GM12878 (cell line): ENCODE data around the gene FXYD4. TPM values are rescaled to one million over a fixed set of nuclear protein-coding genes. Genes with fewer than 3 reads are reported as not detected.

ENCODE experiments used
- ATAC-seq: fragments of 200-7000 bp; cut with Tn5 transposase; 3 replicates; pipeline ENCODE4 v1.9.1; 2020; ENCODE audit warnings: mild to moderate bottlenecking, moderate library complexity
- BruUV-seq: library from RNA; stranded (reverse); fragments of 400-500 nt; replicated peaks from 2 replicates; lab custom pipeline; 2021; lab: Mats Ljungman, UMichigan
- CTCF ChIA-PET: fragments of 300-600 bp; sonication (Branson Sonifier 250); formaldehyde crosslinking; extraction: SDS; loops from one replicate; lab custom pipeline; 2021; ENCODE audit warnings: inconsistent platforms; lab: Yijun Ruan, JAX
- POLR2A ChIA-PET: fragments of 350-600 bp; formaldehyde crosslinking; extraction: SDS; loops from one replicate; lab custom pipeline; 2021; ENCODE audit warnings: inconsistent platforms; lab: Charles Lee
- RAD21 ChIA-PET: fragments of 300-600 bp; sonication (Branson Sonifier 250); formaldehyde crosslinking; loops from one replicate; lab custom pipeline; 2023; ENCODE audit warnings: antibody characterized with exemption; ENCODE audit not compliant: unreplicated experiment; lab: Charles Lee
- SMC1A ChIA-PET: fragments of 300-600 bp; sonication (Branson Sonifier 250); formaldehyde crosslinking; loops from one replicate; lab custom pipeline; 2023; ENCODE audit not compliant: unreplicated experiment, uncharacterized antibody; lab: Charles Lee
- DNase-seq: peaks from one replicate; pipeline ENCODE4 v3.0.0-alpha.2; 2011; ENCODE audit warnings: low read depth, low spot score
- FAIRE-seq: peaks from 3 replicates; lab custom pipeline; 2011; peaks lifted over from hg19 to GRCh38; lab: Jason Lieb, UNC
- H2AFZ ChIP-seq: 2 replicates; pipeline ENCODE4 v1.6.0; 2011; ENCODE audit warnings: low read depth, low read length, control low read depth; ENCODE audit not compliant: control insufficient read depth
- H3K27ac ChIP-seq: 2 replicates; pipeline ENCODE4 v1.5.1; 2011; ENCODE audit warnings: control low read depth; ENCODE audit not compliant: control insufficient read depth, insufficient read depth
- H3K27me3 ChIP-seq, 2 experiments: replicated peaks in 1 of 2; 2 replicates each; pipeline versions ENCODE4 v1.6.0 to v1.6.1; 2011; ENCODE audit warnings: low read length in 1 of 2; ENCODE audit not compliant: control insufficient read depth in 2 of 2, insufficient read depth in 2 of 2
- H3K36me3 ChIP-seq, 2 experiments: 2 replicates each; pipeline ENCODE4 v1.5.1; 2011; ENCODE audit warnings: low read length in 1 of 2; ENCODE audit not compliant: control insufficient read depth in 2 of 2, insufficient read depth in 2 of 2
- H3K4me1 ChIP-seq: 2 replicates; pipeline ENCODE4 v1.6.1; 2011; ENCODE audit warnings: mild to moderate bottlenecking, low read length, moderate library complexity, mixed read lengths; ENCODE audit not compliant: control insufficient read depth, insufficient read depth
- H3K4me2 ChIP-seq: 2 replicates; pipeline ENCODE4 v1.6.0; 2011; ENCODE audit warnings: control low read depth; ENCODE audit not compliant: control insufficient read depth, insufficient read depth
- H3K4me3 ChIP-seq: fragments of 200-600 bp; sonication (generic); 2 replicates; pipeline ENCODE4 v1.5.1; 2016
- H3K79me2 ChIP-seq: 2 replicates; pipeline ENCODE4 v1.6.0; 2011; ENCODE audit warnings: low read length; ENCODE audit not compliant: control insufficient read depth, insufficient read depth
- H3K9ac ChIP-seq: 2 replicates; pipeline ENCODE4 v1.8.0; 2011; ENCODE audit warnings: low read length, control low read depth, mixed read lengths; ENCODE audit not compliant: control insufficient read depth, insufficient read depth
- H3K9me3 ChIP-seq: replicated peaks from 3 replicates; pipeline ENCODE4 v1.5.1; 2011; ENCODE audit warnings: mild to moderate bottlenecking, low read length; ENCODE audit not compliant: control insufficient read depth, insufficient read depth
- H4K20me1 ChIP-seq: 2 replicates; pipeline ENCODE4 v1.6.0; 2011; ENCODE audit not compliant: control insufficient read depth, insufficient read depth
- CHD2 ChIP-seq: IDR thresholded peaks from 2 replicates; pipeline ENCODE4 v1.6.1; 2011; ENCODE audit warnings: low read depth, low read length, improper control_type of control experiment, borderline replicate concordance
- CREB1 ChIP-seq: IDR thresholded peaks from 2 replicates; pipeline ENCODE4 v1.6.1; 2012; ENCODE audit warnings: low read depth, mild to moderate bottlenecking, inconsistent platforms
- DPF2 ChIP-seq: fragments of 450-650 bp; IDR thresholded peaks from 2 replicates; pipeline ENCODE4 v1.6.1; 2017; ENCODE audit warnings: mild to moderate bottlenecking
- EP300 ChIP-seq, 2 experiments: fragments of 150-350 bp in 1 of 2; IDR thresholded peaks; 2 replicates each; pipeline ENCODE4 v1.6.1; 2011 to 2012; ENCODE audit warnings: low read depth in 2 of 2, low read length in 2 of 2, borderline replicate concordance in 1 of 2, improper control_type of control experiment in 1 of 2, inconsistent platforms in 1 of 2; ENCODE audit not compliant: control insufficient read depth in 1 of 2
- FOXM1 ChIP-seq: IDR thresholded peaks from 2 replicates; pipeline ENCODE4 v1.6.1; 2012; ENCODE audit warnings: low read depth, mild to moderate bottlenecking, inconsistent platforms, low read length, moderate library complexity
- GATAD2B ChIP-seq: fragments of 450-650 bp; conservative IDR thresholded peaks from 2 replicates; pipeline ENCODE4 v1.6.1; 2017; ENCODE audit warnings: low read depth, mild to moderate bottlenecking, moderate library complexity
- HCFC1 ChIP-seq: fragments of 150-350 bp; IDR thresholded peaks from 2 replicates; pipeline ENCODE4 v1.6.1; 2014; ENCODE audit warnings: low read length
- KLF5 ChIP-seq: fragments of 450-650 bp; IDR thresholded peaks from 2 replicates; pipeline ENCODE4 v1.6.1; 2014; ENCODE audit warnings: mild to moderate bottlenecking; ENCODE audit not compliant: partially characterized antibody
- MXI1 ChIP-seq: fragments of 150-350 bp; IDR thresholded peaks from 2 replicates; pipeline ENCODE4 v1.6.1; 2011; ENCODE audit warnings: low read depth, mild to moderate bottlenecking, inconsistent platforms, low read length, improper control_type of control experiment
- NFXL1 ChIP-seq: fragments of 450-650 bp; IDR thresholded peaks from 2 replicates; pipeline ENCODE4 v1.6.1; 2017; ENCODE audit warnings: antibody characterized with exemption, mild to moderate bottlenecking, borderline replicate concordance
- NR2C1 ChIP-seq: fragments of 450-650 bp; IDR thresholded peaks from 2 replicates; pipeline ENCODE4 v1.6.1; 2017; ENCODE audit warnings: antibody characterized with exemption, mild to moderate bottlenecking, moderate library complexity
- POLR2A ChIP-seq: IDR thresholded peaks from 2 replicates; pipeline ENCODE4 v1.6.1; 2011; ENCODE audit warnings: low read depth, mild to moderate bottlenecking, low read length
- RAD51 ChIP-seq: fragments of 450-650 bp; IDR thresholded peaks from 2 replicates; pipeline ENCODE4 v1.6.1; 2016; ENCODE audit warnings: moderate library complexity, mild to moderate bottlenecking, inconsistent platforms
- RBBP5 ChIP-seq: fragments of 200-600 bp; sonication (generic); conservative IDR thresholded peaks from 2 replicates; pipeline ENCODE4 v1.6.1; 2016
- WGBS: methylation state at CpG from one replicate; pipeline ENCODE4 v1.1.6; 2016; ENCODE audit warnings: low lambda C conversion rate; ENCODE audit not compliant: insufficient replicate concordance, insufficient coverage; ENCODE audit errors: missing lambda C conversion rate; 5-methylcytosine and 5-hydroxymethylcytosine counted together
- in situ Hi-C: fragments of 300-500 bp; cut with MboI; formaldehyde crosslinking; loops from 9 replicates; pipeline ENCODE4 v1.14.3; 2018; ENCODE audit warnings: mixed read lengths
- intact Hi-C: fragments of 100-400 bp; cut with micrococcal nuclease; formaldehyde crosslinking; loops from one replicate; pipeline ENCODE4 v1.14.2; 2022; ENCODE audit not compliant: unreplicated experiment
- polyA plus RNA-seq, 11 experiments: library from polyadenylated mRNA; depleted of rRNA in 4 of 11; unstranded in 6 of 11; stranded (reverse) in 5 of 11; fragments of >200 nt; fragmentation: Nextera tagmentation in 4 of 11; fragmentation: Illumina TruSeq in 1 of 11; extraction: Ambion mirVana in 4 of 11; extraction: Trizol in 1 of 11; gene quantifications; 1 replicate in 1 of 11; 2 replicates in 10 of 11; pipeline versions ENCODE4 v1.2.1 to v1.2.3, GENCODE V29; 2011 to 2016; ENCODE audit warnings: inconsistent platforms in 2 of 11, missing spikeins in 2 of 11, low read depth in 1 of 11
- total RNA-seq, 4 experiments: library from RNA; depleted of rRNA in 3 of 4; stranded (reverse); fragments of >200 nt in 3 of 4; fragmentation: Illumina TruSeq in 1 of 4; extraction: Trizol in 1 of 4; gene quantifications; 2 replicates each; pipeline versions ENCODE4 v1.2.1 to v1.2.3, GENCODE V29; 2013 to 2021
- TF ChIP-seq, protein P1 (sequence below): fragments of 150-350 bp; IDR thresholded peaks from 2 replicates; pipeline ENCODE4 v1.6.1; 2016; ENCODE audit warnings: low read depth, low read length

Gene FXYD4
- total and polyA plus RNA-seq, 10 of the 15 experiments (the other 5 are each of a cell fraction or from before 2014, with no cell fraction given), result not detected

- TF ChIP-seq KLF5 (no peak), EP300 (IDR thresholded peaks at IDR 0.05; ENCODE audit: borderline replicate concordance in 1 of 2, control insufficient read depth in 1 of 2, low read depth in 2 of 2, low read length in 2 of 2) (no peak), NR2C1 (no peak), CHD2 (no peak), POLR2A (no peak), RAD51 (no peak), RBBP5 (no peak), CREB1 (no peak), DPF2 (no peak)
- TF ChIP-seq, all 136 proteins: peak for 0
These were observed 30.0 kb upstream of the FXYD4 start (continued) for GRCh38 chr10:43341450-43341849.

DNA sequence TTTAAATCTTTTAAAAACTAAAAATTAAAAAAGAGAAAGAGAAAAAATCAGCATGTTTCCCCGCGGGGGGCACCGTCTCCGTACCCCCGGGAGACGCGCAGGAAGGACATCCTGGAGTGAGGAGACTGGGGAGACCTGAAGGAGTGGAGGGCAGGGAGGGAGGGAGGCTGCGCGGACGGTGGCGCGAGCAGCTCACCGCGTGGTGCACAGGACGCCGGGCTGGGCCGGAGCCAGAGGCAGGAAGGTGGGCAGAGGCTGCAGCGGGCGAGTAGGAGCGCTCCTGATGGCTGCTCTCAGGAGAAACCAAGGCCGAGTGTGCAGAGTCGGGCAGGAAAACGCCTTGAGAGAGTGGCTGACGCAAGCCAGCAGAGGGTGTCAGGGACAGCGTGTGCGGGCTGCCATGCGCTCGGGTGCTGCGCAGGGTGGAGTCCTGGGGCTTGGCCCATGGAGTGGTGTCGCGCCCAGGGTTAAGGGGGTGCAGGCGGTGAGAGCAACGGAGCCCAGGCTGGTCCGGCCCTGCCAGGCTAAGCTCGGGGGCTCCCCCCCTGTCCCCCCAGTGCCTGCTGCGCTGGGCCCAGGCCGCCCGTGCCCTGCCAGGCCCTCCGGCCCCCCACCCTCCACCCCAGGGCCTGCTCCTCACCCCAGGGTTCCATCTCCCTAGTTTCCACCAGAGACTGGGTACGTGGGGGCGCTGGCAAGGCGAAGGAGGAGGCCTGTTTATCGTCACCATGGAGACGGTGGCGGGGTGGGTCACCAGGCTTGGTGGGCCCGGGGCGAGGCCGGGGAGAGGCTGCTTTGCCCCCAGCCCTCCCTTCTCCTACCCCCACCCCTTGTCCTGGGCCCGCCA is 28.9 kb upstream of the FXYD4 start:
- no TSS peak for BruUV-seq
- WGBS, result 74% methylated on average over 47 of the region's 49 CpGs
- in situ Hi-C loops (no loop called here), intact Hi-C loops (loop anchor here (10.0 kb wide), 1 partner anchor 138 kb away; no protein-coding TSS in a partner anchor)
- FAIRE-seq, result no peak
- no peak for ATAC-seq
- Histone ChIP-seq H3K27me3 (no peaks in the 10 kb centered on the region; a peak in 1 of 4 replicates), H3K4me1 (no peaks in the 10 kb centered on the region), H3K36me3 (no peaks in the 10 kb centered on the region), H3K27ac (no peak overlapping the region), H3K9me3 (no peaks in the 10 kb centered on the region), H3K9ac (no peak overlapping the region), H3K79me2 (no peaks in the 10 kb centered on the region), H3K4me3 (no peak overlapping the region), H3K4me2 (no peak overlapping the region), H2AFZ (no peak overlapping the region), H4K20me1 (no peaks in the 10 kb centered on the region)
- CTCF ChIA-PET, result no interaction called here
- TF ChIP-seq NFXL1 (no peak), POLR2A (no peak), FOXM1 (no peak), GATAD2B (no peak), MXI1 (no peak), HCFC1 (no peak)
- TF ChIP-seq, protein P1, sequence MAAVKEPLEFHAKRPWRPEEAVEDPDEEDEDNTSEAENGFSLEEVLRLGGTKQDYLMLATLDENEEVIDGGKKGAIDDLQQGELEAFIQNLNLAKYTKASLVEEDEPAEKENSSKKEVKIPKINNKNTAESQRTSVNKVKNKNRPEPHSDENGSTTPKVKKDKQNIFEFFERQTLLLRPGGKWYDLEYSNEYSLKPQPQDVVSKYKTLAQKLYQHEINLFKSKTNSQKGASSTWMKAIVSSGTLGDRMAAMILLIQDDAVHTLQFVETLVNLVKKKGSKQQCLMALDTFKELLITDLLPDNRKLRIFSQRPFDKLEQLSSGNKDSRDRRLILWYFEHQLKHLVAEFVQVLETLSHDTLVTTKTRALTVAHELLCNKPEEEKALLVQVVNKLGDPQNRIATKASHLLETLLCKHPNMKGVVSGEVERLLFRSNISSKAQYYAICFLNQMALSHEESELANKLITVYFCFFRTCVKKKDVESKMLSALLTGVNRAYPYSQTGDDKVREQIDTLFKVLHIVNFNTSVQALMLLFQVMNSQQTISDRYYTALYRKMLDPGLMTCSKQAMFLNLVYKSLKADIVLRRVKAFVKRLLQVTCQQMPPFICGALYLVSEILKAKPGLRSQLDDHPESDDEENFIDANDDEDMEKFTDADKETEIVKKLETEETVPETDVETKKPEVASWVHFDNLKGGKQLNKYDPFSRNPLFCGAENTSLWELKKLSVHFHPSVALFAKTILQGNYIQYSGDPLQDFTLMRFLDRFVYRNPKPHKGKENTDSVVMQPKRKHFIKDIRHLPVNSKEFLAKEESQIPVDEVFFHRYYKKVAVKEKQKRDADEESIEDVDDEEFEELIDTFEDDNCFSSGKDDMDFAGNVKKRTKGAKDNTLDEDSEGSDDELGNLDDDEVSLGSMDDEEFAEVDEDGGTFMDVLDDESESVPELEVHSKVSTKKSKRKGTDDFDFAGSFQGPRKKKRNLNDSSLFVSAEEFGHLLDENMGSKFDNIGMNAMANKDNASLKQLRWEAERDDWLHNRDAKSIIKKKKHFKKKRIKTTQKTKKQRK, result no peak
- RAD21 ChIA-PET, result no interaction called here
- SMC1A ChIA-PET, result no interaction called here
- POLR2A ChIA-PET, result no interaction called here
- no peak for DNase-seq
